Stimulated activated CD8-positive, alpha-beta memory T cell treated with anti-CD3 and anti-CD28 coated beads, Interleukin-4, amount 100 ng/mL, for 1 hour (primary cell): ENCODE measurements around the gene TOM1L2.
"Not testable (repeated sequence)": the region's sequence is repeated elsewhere in the genome, so short reads cannot be mapped to it uniquely, and the experiment has no call there.

Experiments used
- DNase-seq, 2 donors: peaks; one replicate each; pipeline ENCODE4 v3.0.0-alpha.2; 2020; ENCODE audit warnings: low read depth in 2 of 2, low spot score in 1 of 2

Gene TOM1L2

DNA sequence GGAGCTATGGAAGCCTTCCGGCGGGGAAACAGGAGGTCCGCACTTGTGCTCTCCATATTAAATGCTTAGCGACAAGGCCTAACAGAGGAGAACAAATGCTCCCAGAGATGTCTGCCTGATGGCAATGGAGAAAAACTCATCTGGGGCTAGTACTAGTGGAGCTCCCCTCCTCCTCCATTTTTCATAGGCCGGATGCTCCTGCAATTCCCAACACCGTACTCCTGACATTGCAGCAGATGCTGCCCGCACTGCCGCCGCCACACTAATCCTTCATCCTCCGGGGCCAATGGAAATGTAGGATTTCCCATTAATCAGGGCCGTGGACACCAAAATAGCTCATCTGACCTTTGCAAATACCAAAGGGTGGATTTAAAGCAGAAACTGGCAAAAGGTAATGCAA, 27.5 kb downstream of the TOM1L2 start:
- no peak for DNase-seq

DNA sequence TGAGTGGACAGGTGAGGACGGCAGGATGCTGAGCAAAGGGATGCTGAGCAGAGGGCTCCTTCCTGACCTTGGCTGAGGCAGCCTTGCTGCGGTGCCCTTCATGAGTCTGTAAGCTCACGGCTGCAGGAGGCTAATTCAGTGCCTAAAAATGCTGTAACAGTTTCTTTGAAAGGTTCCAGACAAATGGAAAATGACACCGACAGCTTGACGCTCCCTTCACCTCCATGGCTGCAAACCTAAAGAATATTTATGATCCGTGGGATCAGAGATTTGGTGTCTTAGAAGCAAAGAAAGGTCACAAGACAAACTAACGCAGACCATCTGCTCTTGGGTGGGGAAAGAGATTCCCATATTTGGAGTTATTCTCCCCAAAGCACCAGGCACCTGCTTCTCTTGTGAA, 28.0 kb downstream of the TOM1L2 start:
- no peak for DNase-seq

- no peak for DNase-seq
Measured at GRCh38 chr17:17943281-17943984, 28.8 kb downstream of the TOM1L2 start.

DNA sequence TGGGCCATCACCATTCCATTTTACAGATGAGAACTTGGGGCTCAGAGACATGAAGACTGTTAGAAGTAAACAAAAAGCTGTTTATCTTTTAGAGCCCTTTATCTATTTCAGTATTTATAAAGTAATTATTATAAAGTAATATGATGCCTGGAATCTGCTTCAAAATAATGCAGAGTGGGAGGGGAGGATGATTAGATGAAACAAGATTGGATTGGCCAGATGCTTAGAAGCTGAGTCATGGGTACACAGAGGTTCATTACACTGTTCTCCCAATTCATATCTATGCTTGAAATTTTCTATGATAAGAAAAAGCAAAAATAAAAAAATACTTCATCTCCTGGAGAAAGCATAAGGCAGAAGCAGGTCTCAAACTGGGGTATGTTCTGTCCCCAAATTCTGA, 29.4 kb downstream of the TOM1L2 start:
- DNase-seq, result no peak

GRCh38 chr17:17941015-17941414, 31.2 kb downstream of the TOM1L2 start:
- DNase-seq, result no peak

DNA sequence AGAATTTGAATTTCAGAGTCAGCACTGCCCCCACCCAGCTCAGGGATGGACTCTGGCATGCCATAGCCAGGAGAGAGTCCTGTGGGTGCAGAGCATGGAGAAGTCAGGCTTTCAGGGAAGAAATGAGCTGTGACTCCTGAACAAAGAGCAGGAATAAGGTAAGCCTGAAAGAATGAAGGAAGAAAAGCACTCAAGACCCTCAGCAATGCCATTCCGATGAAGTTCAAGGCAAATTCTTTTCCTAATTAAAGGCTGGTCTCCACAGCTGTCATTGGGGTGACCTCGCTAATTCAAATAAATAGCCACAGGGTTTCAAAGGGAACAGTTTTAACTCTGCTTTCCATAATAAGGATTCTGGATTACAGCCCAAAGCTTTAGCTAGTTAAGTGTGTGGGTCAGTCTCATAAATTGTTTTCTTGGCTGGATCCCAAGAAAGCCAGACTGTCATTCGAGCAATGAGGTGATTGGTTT, 31.7 kb downstream of the TOM1L2 start:
- DNase-seq, result no peak

- DNase-seq, result not testable (repeated sequence)
Measured at GRCh38 chr17:17939941-17940340, 32.3 kb downstream of the TOM1L2 start.

GRCh38 chr17:17938388-17939107, 33.7 kb downstream of the TOM1L2 start:
- no peak for DNase-seq

DNA sequence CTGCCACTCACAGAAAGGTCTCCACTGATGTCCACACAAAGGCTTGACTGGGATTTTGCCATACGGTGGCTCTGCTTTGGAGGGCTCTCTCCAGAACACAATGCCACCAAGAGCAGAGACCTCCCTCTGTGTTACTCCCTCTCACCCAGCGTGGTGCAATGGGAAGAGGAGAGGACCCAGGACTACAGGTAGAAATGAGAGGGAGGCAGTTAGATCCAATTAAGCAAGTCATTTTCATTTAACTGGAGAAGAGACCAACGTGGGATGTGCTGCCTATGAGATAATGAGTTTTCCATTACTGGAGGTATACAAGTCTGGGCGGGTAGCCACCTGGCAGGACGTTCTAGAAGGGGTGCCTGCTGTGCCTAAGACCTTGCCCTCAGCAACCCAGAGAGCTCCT, 34.2 kb downstream of the TOM1L2 start:
- DNase-seq, result no peak

GRCh38 chr17:17937201-17937853, 34.9 kb downstream of the TOM1L2 start:
- DNase-seq, result no peak

DNA sequence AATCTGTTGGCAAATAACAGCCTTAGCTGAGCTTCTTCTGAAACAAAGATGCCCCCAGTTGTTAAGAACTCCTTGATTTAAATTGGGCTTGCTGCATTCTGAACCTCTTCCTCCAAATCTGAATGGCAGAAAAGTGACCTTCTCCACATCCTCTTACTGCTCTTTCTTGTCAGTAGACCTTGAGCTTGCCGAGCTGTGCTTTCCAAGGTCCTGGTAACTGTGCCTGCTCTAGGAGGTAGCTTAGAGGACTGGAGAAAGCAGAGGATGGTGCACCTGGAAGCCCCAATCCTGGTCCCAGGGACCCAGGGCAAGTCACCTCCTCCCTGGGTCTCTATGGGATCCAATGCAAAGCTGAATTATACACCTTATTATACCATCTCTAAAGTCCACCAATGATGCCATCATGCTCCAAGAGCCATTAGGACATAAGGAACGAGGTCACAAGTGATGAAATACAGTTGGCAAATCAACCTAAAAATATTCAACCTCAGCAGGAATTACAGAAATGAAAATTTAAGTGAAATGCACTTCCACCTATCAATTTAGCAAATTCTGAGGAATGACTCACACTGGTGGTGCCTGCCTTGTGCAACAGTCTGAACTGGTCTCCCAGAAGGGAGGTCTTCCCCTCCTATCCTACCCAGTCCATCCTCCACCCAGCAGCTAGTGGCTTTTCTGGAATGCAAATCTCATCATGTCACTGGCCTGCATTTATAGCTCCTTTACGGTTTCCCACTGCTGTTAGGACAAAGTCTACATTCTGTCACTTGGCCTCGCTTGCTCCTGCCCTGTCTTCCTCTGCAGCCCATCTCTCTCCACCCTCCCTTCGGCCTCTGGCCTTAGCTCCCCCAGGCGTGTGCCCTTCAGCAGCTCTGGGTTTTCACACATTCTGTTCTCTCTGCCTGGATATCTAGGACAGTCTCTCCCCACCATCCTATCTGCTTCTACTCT, 36.6 kb downstream of the TOM1L2 start:
- no peak for DNase-seq

GRCh38 chr17:17934806-17935205, 37.4 kb downstream of the TOM1L2 start:
- DNase-seq, result no peak

- DNase-seq, result no peak
Measured at GRCh38 chr17:17934214-17934613, 38.0 kb downstream of the TOM1L2 start.

DNA sequence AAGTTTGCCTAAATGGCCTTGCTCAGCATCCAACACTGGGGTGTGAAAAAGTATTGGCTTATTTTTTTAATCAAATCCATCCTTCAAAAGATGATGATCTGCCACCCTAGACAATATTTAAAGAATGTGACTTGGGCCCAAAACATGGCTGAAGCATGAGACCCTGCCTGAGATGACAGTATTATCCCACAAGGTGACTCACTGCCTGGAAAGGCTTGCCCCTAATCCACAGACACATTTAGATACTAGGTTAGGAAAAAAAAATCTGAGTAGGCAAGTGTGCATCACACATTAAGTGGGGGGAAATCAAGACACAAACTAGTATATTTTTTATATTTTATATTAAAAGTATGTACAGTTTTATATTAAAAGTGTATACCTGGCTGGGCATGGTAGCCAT, 38.4 kb downstream of the TOM1L2 start:
- no peak for DNase-seq

DNA sequence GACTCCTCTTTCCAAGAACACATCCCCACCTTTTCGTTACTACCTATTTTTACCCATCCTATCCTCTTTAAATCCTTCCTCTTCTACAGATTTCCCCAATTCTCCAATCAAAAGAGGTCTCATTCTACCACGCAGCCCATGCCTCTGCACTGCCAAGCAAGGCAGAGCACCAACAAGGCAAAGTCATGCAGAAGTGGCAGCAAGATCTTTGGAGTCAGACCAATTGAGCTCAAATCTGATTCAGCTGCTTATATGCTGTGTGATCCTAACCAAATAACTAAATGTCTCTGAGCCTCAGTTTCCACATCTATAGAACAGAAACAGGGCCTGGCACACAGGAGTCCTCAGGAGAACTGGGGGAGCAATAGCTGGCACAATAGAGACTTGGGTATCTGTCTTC, 41.0 kb downstream of the TOM1L2 start:
- DNase-seq, result no peak

GRCh38 chr17:17930674-17931073, 41.5 kb downstream of the TOM1L2 start:
- DNase-seq, result no peak

- no peak for DNase-seq
Measured at GRCh38 chr17:17929655-17930380, 42.4 kb downstream of the TOM1L2 start.

GRCh38 chr17:17928398-17929287, 43.6 kb downstream of the TOM1L2 start:
- DNase-seq, result no peak

- DNase-seq, result no peak
Measured at GRCh38 chr17:17926840-17927449, 45.3 kb downstream of the TOM1L2 start.
